H1 (cell line): ENCODE measurements around the gene GSG1L. TPM values are rescaled to one million over a fixed set of nuclear protein-coding genes. Genes with fewer than 3 reads are reported as not detected.

Experiments used
- CTCF ChIA-PET: fragments of 300-600 bp; sonication (Branson Sonifier 250); formaldehyde crosslinking; loops from one replicate; lab custom pipeline; 2021; ENCODE audit not compliant: partially characterized antibody; lab: Charles Lee
- POLR2A ChIA-PET: fragments of 300-600 bp; sonication (Branson Sonifier 250); formaldehyde crosslinking; loops from one replicate; lab custom pipeline; 2021; ENCODE audit warnings: inconsistent platforms; ENCODE audit not compliant: partially characterized antibody; lab: Charles Lee
- DNase-seq, 2 experiments: peaks; one replicate each; pipeline versions ENCODE4 v3.0.0 to v3.0.0-alpha.2; 2010 to 2022; ENCODE audit warnings: low spot score in 2 of 2, low read depth in 1 of 2, mixed read lengths in 1 of 2
- FAIRE-seq: peaks from 2 replicates; lab custom pipeline; 2011; peaks lifted over from hg19 to GRCh38; lab: Jason Lieb, UNC
- H2AFZ ChIP-seq: 2 replicates; pipeline ENCODE4 v1.8.1; 2012; ENCODE audit warnings: low read length, inconsistent platforms
- H2AK5ac ChIP-seq: 2 replicates; pipeline ENCODE4 v1.6.1; 2013; ENCODE audit warnings: low read depth, low read length
- H2BK120ac ChIP-seq: replicated peaks from 2 replicates; pipeline ENCODE3; 2013; ENCODE audit warnings: low read depth, low read length, inconsistent platforms
- H2BK12ac ChIP-seq: 2 replicates; pipeline ENCODE4 v1.6.1; 2013; ENCODE audit warnings: low read depth, low read length
- H2BK15ac ChIP-seq: 2 replicates; pipeline ENCODE4 v1.6.1; 2013; ENCODE audit warnings: low read length
- H2BK20ac ChIP-seq: 2 replicates; pipeline ENCODE4 v1.6.1; 2013; ENCODE audit warnings: low read length
- H2BK5ac ChIP-seq: 2 replicates; pipeline ENCODE4 v1.6.1; 2013; ENCODE audit warnings: low read depth, low read length
- H3K14ac ChIP-seq: 2 replicates; pipeline ENCODE4 v1.6.1; 2013; ENCODE audit warnings: inconsistent platforms; ENCODE audit not compliant: insufficient read length
- H3K18ac ChIP-seq: 2 replicates; pipeline ENCODE4 v1.6.1; 2013; ENCODE audit warnings: low read length; ENCODE audit errors: extremely low read depth
- H3K23ac ChIP-seq: 2 replicates; pipeline ENCODE4 v1.6.1; 2013; ENCODE audit warnings: inconsistent platforms; ENCODE audit not compliant: insufficient read length
- H3K23me2 ChIP-seq: 2 replicates; pipeline ENCODE4 v1.6.1; 2013; ENCODE audit warnings: low read depth, low read length
- H3K27ac ChIP-seq: 2 replicates; pipeline ENCODE4 v1.6.1; 2011; ENCODE audit warnings: low read depth, low read length, inconsistent platforms
- H3K27me3 ChIP-seq, 4 experiments: replicated peaks in 1 of 4; 1 replicate in 1 of 4; 2 replicates in 3 of 4; pipeline versions ENCODE4 v1.6.1 to v1.8.1; 2011 to 2013; ENCODE audit warnings: low read length in 3 of 4, mild to moderate bottlenecking in 3 of 4, inconsistent platforms in 2 of 4, mixed read lengths in 2 of 4, moderate library complexity in 1 of 4; ENCODE audit not compliant: control insufficient read depth in 3 of 4, insufficient read depth in 3 of 4; ENCODE audit errors: extremely low read depth in 1 of 4
- H3K36me3 ChIP-seq, 4 experiments: 2 replicates each; pipeline versions ENCODE4 v1.6.1 to v1.8.1; 2011 to 2013; ENCODE audit warnings: mild to moderate bottlenecking in 4 of 4, low read length in 3 of 4, moderate library complexity in 2 of 4, control low read depth in 1 of 4, inconsistent platforms in 1 of 4; ENCODE audit not compliant: insufficient read depth in 4 of 4, control insufficient read depth in 2 of 4
- H3K4ac ChIP-seq: replicated peaks from 2 replicates; pipeline ENCODE3; 2013; ENCODE audit warnings: low read length, low read depth, mixed read lengths, inconsistent platforms; ENCODE audit not compliant: insufficient read length
- H3K4me1 ChIP-seq, 4 experiments: replicated peaks in 1 of 4; 1 replicate in 1 of 4; 2 replicates in 3 of 4; pipeline versions ENCODE4 v1.6.1 to v1.8.1; 2011 to 2013; ENCODE audit warnings: low read length in 3 of 4, inconsistent platforms in 2 of 4, mixed read lengths in 1 of 4; ENCODE audit not compliant: insufficient read depth in 4 of 4, control insufficient read depth in 3 of 4
- H3K4me2 ChIP-seq, 2 experiments: 2 replicates each; pipeline versions ENCODE4 v1.6.1 to v1.8.1; 2011 to 2013; ENCODE audit warnings: low read depth in 2 of 2, low read length in 2 of 2, control low read depth in 1 of 2, inconsistent platforms in 1 of 2, mild to moderate bottlenecking in 1 of 2; ENCODE audit not compliant: insufficient read depth in 1 of 2
- H3K4me3 ChIP-seq, 4 experiments: fragments of 200-600, 300-600 bp in 1 of 4; sonication (generic), shearing (Covaris generic), sonication (Bioruptor Twin) in 1 of 4; 2 replicates each; pipeline versions ENCODE4 v1.5.1 to v1.8.1; 2011 to 2016; ENCODE audit warnings: low read length in 4 of 4, low read depth in 3 of 4, control low read depth in 2 of 4, inconsistent platforms in 2 of 4, mild to moderate bottlenecking in 2 of 4, mixed read lengths in 1 of 4, moderate library complexity in 1 of 4; ENCODE audit not compliant: insufficient read depth in 2 of 4; ENCODE audit errors: extremely low read depth in 1 of 4
- H3K56ac ChIP-seq: replicated peaks from 2 replicates; pipeline ENCODE3; 2013; ENCODE audit warnings: low read depth, mild to moderate bottlenecking, mixed read lengths, low read length, inconsistent platforms; ENCODE audit not compliant: insufficient read length
- H3K79me1 ChIP-seq: 2 replicates; pipeline ENCODE4 v1.6.1; 2013; ENCODE audit warnings: low read depth, low read length, control low read depth
- H3K79me2 ChIP-seq, 2 experiments: 2 replicates each; pipeline versions ENCODE4 v1.6.1 to v1.8.1; 2012 to 2013; ENCODE audit warnings: low read length in 2 of 2, mild to moderate bottlenecking in 2 of 2, inconsistent platforms in 1 of 2; ENCODE audit not compliant: insufficient read depth in 2 of 2, control insufficient read depth in 1 of 2
- H3K9ac ChIP-seq, 4 experiments: replicated peaks in 1 of 4; 1 replicate in 1 of 4; 2 replicates in 3 of 4; pipeline versions ENCODE4 v1.6.1 to v1.8.1; 2011 to 2013; ENCODE audit warnings: low read depth in 3 of 4, low read length in 3 of 4, control low read depth in 2 of 4, mild to moderate bottlenecking in 2 of 4, moderate library complexity in 2 of 4, inconsistent platforms in 1 of 4; ENCODE audit errors: extremely low read depth in 1 of 4
- H3K9me3 ChIP-seq, 2 experiments: 2 replicates each; pipeline versions ENCODE4 v1.6.1 to v1.8.1; 2012 to 2013; ENCODE audit warnings: mild to moderate bottlenecking in 2 of 2, moderate library complexity in 2 of 2, control low read depth in 1 of 2, inconsistent platforms in 1 of 2, low read depth in 1 of 2, low read length in 1 of 2, mixed read lengths in 1 of 2; ENCODE audit not compliant: insufficient read depth in 2 of 2
- H4K20me1 ChIP-seq, 2 experiments: replicated peaks in 1 of 2; 2 replicates each; pipeline versions ENCODE3 to v1.8.1; 2011 to 2013; ENCODE audit warnings: inconsistent platforms in 2 of 2, low read length in 2 of 2, mild to moderate bottlenecking in 1 of 2; ENCODE audit not compliant: insufficient read depth in 2 of 2, control insufficient read depth in 1 of 2
- H4K5ac ChIP-seq: 2 replicates; pipeline ENCODE4 v1.6.1; 2013; ENCODE audit warnings: low read length, low read depth, mixed read lengths, inconsistent platforms; ENCODE audit not compliant: insufficient read length
- H4K8ac ChIP-seq: 2 replicates; pipeline ENCODE4 v1.8.0; 2013; ENCODE audit warnings: mild to moderate bottlenecking, moderate library complexity, low read length, inconsistent platforms; ENCODE audit not compliant: insufficient read depth; ENCODE audit errors: extremely low read depth
- H4K91ac ChIP-seq: replicated peaks from 2 replicates; pipeline ENCODE3; 2013; ENCODE audit warnings: low read length, mixed read lengths, inconsistent platforms; ENCODE audit not compliant: insufficient read length
- CBX8 ChIP-seq: fragments of 300-800, 300-1000 bp; sonication (generic); IDR thresholded peaks from 2 replicates; pipeline ENCODE4 v1.7.1; 2016; ENCODE audit warnings: low read depth, low read length, borderline replicate concordance
- EZH2 ChIP-seq: fragments of 200-600 bp; sonication (generic); IDR thresholded peaks from 2 replicates; pipeline ENCODE4 v1.7.1; 2012; ENCODE audit warnings: low read depth, mild to moderate bottlenecking, moderate library complexity, low read length, inconsistent platforms; ENCODE audit not compliant: severe bottlenecking
- GTF2F1 ChIP-seq: IDR thresholded peaks from 2 replicates; pipeline ENCODE4 v1.6.1; 2012; ENCODE audit warnings: low read depth, low read length, improper control_type of control experiment, borderline replicate concordance
- POLR2A ChIP-seq, 2 experiments: IDR thresholded peaks; 1 replicate in 1 of 2; 2 replicates in 1 of 2; pipeline ENCODE4 v1.6.1; 2011; ENCODE audit warnings: low read depth in 2 of 2, low read length in 2 of 2, mild to moderate bottlenecking in 2 of 2; ENCODE audit errors: control extremely low read depth in 1 of 2
- SIRT6 ChIP-seq: IDR thresholded peaks from one replicate; pipeline ENCODE4 v1.7.1; 2012; ENCODE audit warnings: low read length, inconsistent platforms
- SP4 ChIP-seq: IDR thresholded peaks from 2 replicates; pipeline ENCODE4 v1.6.1; 2012; ENCODE audit warnings: low read length, inconsistent platforms
- TBP ChIP-seq: IDR thresholded peaks from 2 replicates; pipeline ENCODE4 v1.6.1; 2011; ENCODE audit warnings: low read depth, low read length, improper control_type of control experiment
- WGBS, 2 experiments: shearing (Covaris generic) in 1 of 2; methylation state at CpG; one replicate each; pipeline versions ENCODE4 v1.1.6 to v1.1.7; 2013 to 2015; ENCODE audit warnings: low lambda C conversion rate in 2 of 2, mixed read lengths in 2 of 2, inconsistent platforms in 1 of 2, low coverage in 1 of 2, missing lambda C conversion rate in 1 of 2; ENCODE audit not compliant: insufficient replicate concordance in 2 of 2, insufficient coverage in 1 of 2, insufficient read length in 1 of 2; ENCODE audit errors: extremely low coverage in 1 of 2, missing lambda C conversion rate in 1 of 2; 5-methylcytosine and 5-hydroxymethylcytosine counted together
- polyA plus RNA-seq, 7 experiments: library from polyadenylated mRNA; depleted of rRNA in 3 of 7; stranded (reverse) in 5 of 7; unstranded in 2 of 7; fragments of >200 nt in 5 of 7; fragments of 200-250 nt in 2 of 7; gene quantifications; 1 replicate in 5 of 7; 2 replicates in 1 of 7; 4 replicates in 1 of 7; pipeline versions ENCODE4 v1.2.1 to v1.2.3, GENCODE V29; 2011 to 2013; ENCODE audit warnings: missing spikeins in 2 of 7, mixed read lengths in 2 of 7
- total RNA-seq: library from RNA; stranded (reverse); fragmentation: NEBNext Ultra II Directional; extraction: Animal tissue kit (Norgen Biotek cat#: 25700); gene quantifications from 2 replicates; pipeline ENCODE4 v1.2.1, GENCODE V29; 2021

GSG1L gene
- total and polyA plus RNA-seq, 2 of the 8 experiments (the other 6 are each of a cell fraction or from before 2014, with no cell fraction given): 0.71 to 1.1 TPM

DNA sequence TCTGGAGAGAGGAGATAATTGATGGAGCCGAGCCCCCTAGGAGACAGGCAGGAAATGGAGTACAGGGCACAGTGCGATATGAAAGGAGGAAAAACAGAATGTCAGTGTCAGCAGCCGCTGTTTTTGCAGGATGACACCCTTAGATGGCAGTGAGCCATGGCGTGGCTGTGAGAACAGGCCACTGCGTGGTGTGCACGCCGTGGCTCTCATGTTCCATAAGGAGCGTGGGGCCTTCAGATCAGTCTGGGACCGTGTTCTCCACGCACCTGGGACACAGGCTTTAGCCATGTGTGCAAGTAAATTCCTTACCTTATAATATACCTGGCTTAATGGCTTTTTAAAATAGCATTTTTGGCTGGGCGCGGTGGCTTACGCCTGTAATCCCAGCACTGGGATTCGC, 315.6 kb downstream of the GSG1L start:
- no peak overlapping the region for H2AFZ ChIP-seq
- H2BK15ac ChIP-seq: no peak overlapping the region
- FAIRE-seq: no peak
- no peaks in the 10 kb centered on the region for H3K9me3 ChIP-seq
- no peaks in the 10 kb centered on the region for H3K79me1 ChIP-seq
- H3K18ac ChIP-seq: no peak overlapping the region
- H3K4me1 ChIP-seq: peaks cover 0 to 5% (median 2%) of the 10 kb centered on the region in 4 experiments; a peak in 2 of 7 replicates
- H3K79me2 ChIP-seq: no peaks in the 10 kb centered on the region
- H2BK12ac ChIP-seq: no peak overlapping the region
- H3K23me2 ChIP-seq: 0 out of 2 replicates have a peak, but pooled peaks cover 3% of the 10 kb centered on the region
- TF ChIP-seq POLR2A (IDR thresholded peaks at IDR 0.05; ENCODE audit: control extremely low read depth in 1 of 2, low read depth in 2 of 2, low read length in 2 of 2) (no peak), TBP (no peak), SP4 (no peak), CBX8 (no peak), GTF2F1 (no peak), EZH2 (no peak), SIRT6 (no peak)
- TF ChIP-seq, all 59 proteins: peak for 0
- no peaks in the 10 kb centered on the region for H3K27me3 ChIP-seq
- H4K20me1 ChIP-seq: peaks cover 0 to 2% of the 10 kb centered on the region in 2 experiments
- no peak overlapping the region for H3K23ac ChIP-seq
- H3K56ac ChIP-seq: no peak overlapping the region
- no peak overlapping the region for H3K4me3 ChIP-seq
- H3K4ac ChIP-seq: no peak overlapping the region
- no peak overlapping the region for H3K14ac ChIP-seq
- no peak overlapping the region for H4K5ac ChIP-seq
- 91% methylated on average over 14 of the region's 14 CpGs; no CpG with 5 or more reads in 1 of the 2 experiments for WGBS, 2 experiments
- H4K91ac ChIP-seq: no peak overlapping the region
- no peak overlapping the region; a peak in 1 of 7 replicates for H3K9ac ChIP-seq
- CTCF ChIA-PET: interaction anchor here (1.5 kb wide), 1 partner anchor 9 kb away, joined by 7 read pairs; no protein-coding TSS in a partner anchor
- no peak for DNase-seq
- 0 out of 2 replicates have a peak overlapping the region, but pooled peaks have one; percentile 15 for H2AK5ac ChIP-seq
- no peak overlapping the region for H2BK120ac ChIP-seq
- H3K36me3 ChIP-seq: no peaks in the 10 kb centered on the region
- H3K27ac ChIP-seq: no peak overlapping the region
- no peak overlapping the region for H2BK5ac ChIP-seq
- H3K4me2 ChIP-seq: no peak overlapping the region
- no peak overlapping the region for H2BK20ac ChIP-seq
- H4K8ac ChIP-seq: no peak overlapping the region
- POLR2A ChIA-PET: no interaction called here
